Superior temporal gyrus (tissue), 1 donor: Measurements from ENCODE around the gene TXNDC17.
"Not testable (repeated sequence)": the region's sequence is repeated elsewhere in the genome, so short reads cannot be mapped to it uniquely, and the experiment has no call there.

ENCODE experiments used
- DNase-seq: peaks from one replicate; pipeline ENCODE4 v3.0.0-alpha.2; 2016; ENCODE audit errors: extremely low spot score

Gene TXNDC17

GRCh38 chr17:6640536-6641246 is at the start of gene TXNDC17, which contains the start of gene KIAA0753:
TXNDC17 (plus strand) TSS chr17:6641060; CDS start chr17:6641083, 23 bp downstream.
KIAA0753 (minus strand) TSS chr17:6640711; CDS start chr17:6635103, 5,608 bp downstream.
- DNase-seq, result peak; percentile 89

- no peak for DNase-seq
These were observed 49.2 kb upstream of the TXNDC17 start for GRCh38 chr17:6591599-6592158.

GRCh38 chr17:6592173-6592572 is 48.7 kb upstream of the TXNDC17 start:
- DNase-seq, result no peak

- not testable (repeated sequence) for DNase-seq
These were observed 47.5 kb upstream of the TXNDC17 start for GRCh38 chr17:6593371-6593770.

- no peak for DNase-seq
These were observed 44.8 kb upstream of the TXNDC17 start for GRCh38 chr17:6596081-6596480.

GRCh38 chr17:6596511-6596910 is 44.3 kb upstream of the TXNDC17 start:
- no peak for DNase-seq

GRCh38 chr17:6596941-6597340 is 43.9 kb upstream of the TXNDC17 start:
- no peak for DNase-seq

- no peak for DNase-seq
These were observed 43.1 kb upstream of the TXNDC17 start for GRCh38 chr17:6597727-6598126.

GRCh38 chr17:6599364-6599763 is 41.5 kb upstream of the TXNDC17 start:
- peak; percentile 71 for DNase-seq

GRCh38 chr17:6602141-6602540 is 38.7 kb upstream of the TXNDC17 start:
- no peak for DNase-seq

GRCh38 chr17:6603744-6604325 is 37.0 kb upstream of the TXNDC17 start:
- no peak for DNase-seq

GRCh38 chr17:6605142-6605541 is 35.7 kb upstream of the TXNDC17 start:
- no peak for DNase-seq

GRCh38 chr17:6608321-6608720 is 32.5 kb upstream of the TXNDC17 start:
- no peak for DNase-seq

GRCh38 chr17:6610011-6610410 is 30.8 kb upstream of the TXNDC17 start:
- DNase-seq, result no peak

GRCh38 chr17:6611231-6611630 is 29.6 kb upstream of the TXNDC17 start:
- no peak for DNase-seq

GRCh38 chr17:6623941-6624340 is 16.9 kb upstream of the TXNDC17 start:
- DNase-seq, result no peak

GRCh38 chr17:6626616-6627015 is 14.2 kb upstream of the TXNDC17 start:
- DNase-seq, result no peak

GRCh38 chr17:6627019-6627418 is 13.8 kb upstream of the TXNDC17 start:
- DNase-seq, result no peak

- DNase-seq, result no peak
These were observed 10.5 kb upstream of the TXNDC17 start for GRCh38 chr17:6630390-6630789.

- DNase-seq, result no peak
These were observed 8.3 kb upstream of the TXNDC17 start for GRCh38 chr17:6632530-6632929.

- no peak for DNase-seq
These were observed 7.6 kb upstream of the TXNDC17 start for GRCh38 chr17:6633263-6633662.

GRCh38 chr17:6636105-6636504 is 4.8 kb upstream of the TXNDC17 start:
- DNase-seq, result no peak
